HG03064 (cell line): ENCODE data around the gene ST3GAL6.
"Not testable (repeated sequence)": the region's sequence is repeated elsewhere in the genome, so short reads cannot be mapped to it uniquely, and the experiment has no call there.

Experiments used
- ATAC-seq: cut with Tn5 transposase; IDR thresholded peaks from one replicate; pipeline ENCODE4 v1.9.1; 2021; ENCODE audit warnings: low read depth; ENCODE audit not compliant: unreplicated experiment

ST3GAL6 gene

DNA sequence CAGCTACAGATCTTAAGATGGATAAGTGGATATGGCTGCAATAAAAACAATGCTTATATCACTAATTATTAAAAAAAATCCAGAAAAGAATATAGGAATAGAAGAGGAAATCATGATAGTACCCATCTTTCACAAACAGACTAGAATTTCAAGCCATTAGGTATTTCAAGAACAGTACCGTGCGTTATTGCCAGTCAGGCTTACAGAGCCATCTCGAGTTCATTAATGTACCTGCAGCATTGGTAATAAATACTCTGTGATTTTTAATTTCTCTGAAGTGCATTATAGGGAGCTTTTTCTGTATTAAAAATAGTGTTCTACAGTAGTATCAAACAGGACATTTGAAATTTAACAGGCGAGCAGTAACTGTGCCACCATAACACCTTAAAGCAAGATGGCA, 35.7 kb downstream of the ST3GAL6 start:
- ATAC-seq, result no peak

DNA sequence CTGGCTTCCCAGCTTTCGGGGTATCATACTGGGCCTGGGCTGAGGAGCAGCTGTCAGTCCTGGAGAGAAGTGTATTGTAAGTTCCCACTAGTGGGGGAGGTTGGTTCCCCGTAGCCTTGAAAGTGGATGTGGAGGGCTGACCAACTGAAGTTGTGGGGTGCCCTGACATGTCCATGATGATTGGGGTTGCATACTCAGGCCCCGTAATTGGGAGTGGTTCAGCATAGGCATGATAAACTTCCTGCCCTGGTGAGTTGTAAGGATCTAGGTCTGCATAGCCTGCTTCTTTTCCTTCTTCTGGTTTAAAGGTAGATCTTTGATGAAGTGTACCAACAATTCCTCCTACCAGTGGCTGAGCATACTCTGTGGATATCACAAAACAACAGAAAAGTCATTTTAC, 36.3 kb downstream of the ST3GAL6 start:
- ATAC-seq, result no peak

DNA sequence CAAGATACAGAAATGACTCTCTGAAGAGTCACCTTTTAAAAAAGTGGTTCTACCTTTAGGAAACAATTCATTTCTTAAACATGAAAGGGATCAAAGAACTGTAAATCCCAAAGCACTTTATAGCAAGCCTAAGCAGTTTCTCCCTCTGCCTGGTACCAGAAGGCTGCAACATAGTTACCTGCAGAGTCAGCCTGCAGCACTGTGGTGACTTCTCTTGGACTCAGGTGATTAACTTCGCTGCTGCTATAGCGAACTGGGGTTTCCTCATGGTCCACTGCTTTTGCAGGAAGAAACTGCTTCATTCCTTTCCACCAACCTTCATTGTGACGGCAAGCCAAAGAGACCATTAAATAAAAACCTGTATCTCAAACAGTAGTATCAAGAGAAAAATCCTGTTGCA, 37.3 kb downstream of the ST3GAL6 start:
- ATAC-seq, result no peak

DNA sequence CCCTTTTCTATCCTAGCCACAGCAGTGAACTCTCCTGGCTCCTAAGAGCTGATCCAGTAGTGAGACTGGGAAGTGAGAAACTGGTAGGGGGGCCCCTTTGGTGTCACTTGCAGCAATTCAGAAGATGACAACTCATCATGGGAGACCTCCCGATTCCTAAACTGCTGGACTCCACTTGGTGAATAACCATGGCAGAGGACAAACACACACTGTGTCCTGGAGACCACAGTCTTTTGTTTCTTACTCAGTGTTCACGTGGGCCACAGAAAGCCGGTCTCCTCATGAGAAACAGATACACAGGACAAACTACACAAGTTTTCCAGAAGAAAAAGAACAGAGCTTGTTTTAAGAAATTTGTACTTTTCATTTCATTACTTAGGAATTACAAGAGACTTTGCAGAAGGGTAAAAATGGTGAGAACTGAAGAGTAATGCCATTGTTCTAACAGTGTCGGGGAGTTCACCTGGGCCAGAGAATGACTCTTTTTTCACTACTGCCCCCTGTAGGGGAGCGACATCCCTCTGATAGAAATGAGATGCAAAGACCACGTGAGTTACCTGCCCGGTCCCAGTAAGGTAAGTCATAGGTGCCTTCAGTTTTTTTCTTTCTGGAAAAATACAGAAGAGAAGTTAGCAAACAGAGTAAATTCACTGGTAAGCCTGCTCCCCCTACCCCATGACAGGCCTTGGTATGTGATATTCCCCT, 38.1 kb downstream of the ST3GAL6 start:
- ATAC-seq, result no peak

DNA sequence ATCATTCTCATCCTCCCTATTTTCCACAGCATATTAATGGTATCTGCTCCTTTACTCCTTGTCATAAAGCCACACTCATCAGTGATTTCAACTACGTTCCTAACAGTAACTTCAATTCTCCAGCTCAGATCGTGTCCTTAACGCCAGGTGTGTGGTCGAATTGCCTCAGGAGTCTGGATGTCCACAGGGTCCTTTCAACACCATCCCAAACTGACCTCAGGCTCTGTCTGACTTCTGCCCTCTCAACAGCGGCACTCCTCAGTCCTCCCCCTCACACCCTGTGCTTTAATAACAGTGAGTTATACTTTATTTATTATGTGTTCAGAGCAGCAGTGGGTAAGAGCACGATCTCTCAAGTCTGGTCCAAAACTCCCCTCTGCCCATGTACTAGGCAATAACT, 42.4 kb downstream of the ST3GAL6 start:
- ATAC-seq, result no peak

DNA sequence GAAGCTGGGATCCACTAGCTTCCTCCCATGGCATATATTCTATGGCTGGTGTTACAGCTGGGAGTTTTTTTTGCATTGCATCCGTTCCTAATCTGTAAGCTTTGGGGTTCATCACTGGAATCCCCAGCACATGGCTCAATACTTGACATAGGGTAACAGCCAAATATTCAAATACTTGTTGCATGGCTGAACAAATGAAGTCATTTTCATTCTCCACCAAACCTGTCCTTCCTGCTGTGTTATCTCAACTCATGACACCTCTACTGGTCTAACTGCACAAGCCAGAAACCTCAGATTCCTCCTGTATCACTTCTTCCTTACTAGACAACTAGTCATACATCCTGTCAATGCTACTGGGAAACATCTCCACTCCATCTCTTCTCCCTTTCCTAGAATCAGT, 43.4 kb downstream of the ST3GAL6 start:
- ATAC-seq, result no peak

DNA sequence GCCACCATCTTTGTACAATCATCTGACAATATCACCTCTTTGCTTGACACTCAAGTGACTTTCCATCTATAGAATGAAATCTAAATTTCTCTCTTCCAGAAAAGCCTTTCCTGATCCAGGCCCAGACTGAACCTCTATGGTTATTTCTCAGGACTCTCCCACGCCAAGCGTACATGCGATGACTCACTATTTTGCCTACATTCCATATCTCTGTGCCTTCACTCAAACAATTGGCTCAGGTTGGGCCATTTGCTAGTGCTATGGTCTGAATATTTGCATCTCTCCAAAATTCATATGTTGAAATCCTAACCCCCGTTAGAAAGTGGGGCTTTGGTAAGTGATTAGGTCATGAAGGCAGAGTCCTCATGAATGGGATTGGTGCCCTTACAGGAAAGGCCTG, 43.9 kb downstream of the ST3GAL6 start:
- ATAC-seq, result no peak

DNA sequence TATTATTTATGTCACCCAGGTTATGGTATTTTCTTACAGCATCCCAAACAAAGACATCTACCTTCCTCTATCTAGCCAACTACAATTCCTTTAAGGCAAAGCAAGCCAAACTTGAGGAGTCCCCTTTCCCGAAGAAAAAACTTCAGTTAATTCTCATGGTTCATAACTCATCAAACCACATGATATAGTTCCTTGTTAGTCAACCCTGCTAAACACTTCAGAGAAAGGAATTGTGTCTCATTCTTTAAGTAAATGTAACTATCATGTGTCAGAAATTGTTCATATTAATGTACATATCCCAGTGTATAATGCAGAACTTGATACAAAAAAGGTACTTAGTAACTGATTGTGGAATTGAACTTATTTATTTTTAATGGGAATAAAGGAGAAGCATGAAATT, 44.4 kb downstream of the ST3GAL6 start:
- no peak for ATAC-seq

DNA sequence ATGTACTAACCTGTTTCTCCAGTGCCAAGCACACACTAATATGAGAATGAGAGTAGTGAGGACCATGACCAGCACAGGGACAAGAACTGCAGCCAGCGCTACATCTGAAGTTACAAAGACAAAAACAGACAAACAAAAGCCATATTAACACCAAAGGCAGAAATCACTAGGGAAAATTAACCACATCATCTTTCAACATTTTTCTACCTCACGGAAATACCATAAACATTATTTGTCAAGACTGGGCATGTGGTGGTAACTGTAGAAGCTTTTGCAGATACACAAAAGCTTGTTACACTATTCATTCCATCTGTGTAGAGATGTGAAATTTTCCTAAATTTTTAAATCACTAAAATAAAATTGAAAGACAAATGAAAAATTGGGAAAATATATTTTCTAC, 44.9 kb downstream of the ST3GAL6 start:
- ATAC-seq, result no peak

DNA sequence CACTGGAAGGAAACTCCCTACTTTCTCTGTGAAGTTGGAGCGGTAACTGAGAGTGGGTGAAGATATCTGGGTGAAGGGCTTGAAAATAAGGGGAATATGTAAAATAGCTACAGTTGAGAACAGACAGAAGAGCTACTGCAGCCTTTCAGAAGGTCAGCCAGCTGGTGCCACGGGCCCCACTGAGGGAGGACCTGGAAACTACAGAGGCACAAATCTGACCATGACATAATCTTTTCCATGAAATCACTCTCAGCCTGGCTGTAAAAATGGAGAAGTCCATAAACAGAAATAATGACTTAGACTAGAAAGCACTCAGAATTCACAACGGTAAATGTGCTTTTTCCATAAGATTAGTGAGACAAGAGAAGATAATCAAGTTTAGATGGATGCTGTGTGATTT, 46.4 kb downstream of the ST3GAL6 start:
- no peak for ATAC-seq

DNA sequence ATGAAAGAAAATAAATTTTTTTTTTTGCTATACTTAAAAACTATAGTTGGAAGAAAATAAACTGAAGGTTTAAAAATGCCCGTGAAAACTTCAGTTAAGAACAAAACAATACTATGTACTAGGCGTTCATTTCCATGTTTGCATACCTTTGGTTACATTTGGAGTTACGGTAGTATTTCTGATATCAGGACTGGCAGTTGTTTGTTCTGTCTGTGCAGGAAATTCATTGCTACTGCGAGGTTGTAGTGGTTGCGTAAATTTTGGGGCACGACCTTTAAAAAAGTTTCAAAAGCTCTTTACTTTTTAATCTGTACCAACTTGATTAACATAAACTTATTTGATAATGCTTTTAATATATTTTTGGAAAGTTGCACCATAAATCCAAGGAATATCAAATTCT, 47.9 kb downstream of the ST3GAL6 start:
- no peak for ATAC-seq

DNA sequence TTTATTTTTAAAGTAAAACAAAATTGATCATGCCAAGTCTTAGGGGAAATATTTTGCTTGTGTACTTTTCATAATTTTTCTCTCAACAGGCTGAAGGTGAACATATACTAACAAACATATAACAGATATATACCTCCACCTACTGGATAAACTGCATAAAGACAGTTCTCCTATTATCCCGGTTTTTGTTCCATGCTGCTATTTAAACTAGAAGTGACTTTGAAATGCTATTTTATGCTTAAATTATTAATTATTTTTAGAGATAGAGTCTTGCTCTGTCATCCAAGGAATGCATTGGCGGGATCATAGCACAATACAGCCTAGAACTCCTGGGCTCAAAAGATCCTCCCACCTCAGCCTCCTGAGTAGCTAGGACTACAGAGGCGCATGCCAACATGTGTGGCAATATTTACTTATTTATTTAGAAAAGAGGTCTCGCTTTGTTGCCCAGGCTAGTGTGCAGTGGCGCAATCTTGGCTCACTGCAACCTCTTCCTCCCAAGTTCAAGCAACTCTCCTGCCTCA, 49.8 kb downstream of the ST3GAL6 start:
- peak; percentile 58 for ATAC-seq

DNA sequence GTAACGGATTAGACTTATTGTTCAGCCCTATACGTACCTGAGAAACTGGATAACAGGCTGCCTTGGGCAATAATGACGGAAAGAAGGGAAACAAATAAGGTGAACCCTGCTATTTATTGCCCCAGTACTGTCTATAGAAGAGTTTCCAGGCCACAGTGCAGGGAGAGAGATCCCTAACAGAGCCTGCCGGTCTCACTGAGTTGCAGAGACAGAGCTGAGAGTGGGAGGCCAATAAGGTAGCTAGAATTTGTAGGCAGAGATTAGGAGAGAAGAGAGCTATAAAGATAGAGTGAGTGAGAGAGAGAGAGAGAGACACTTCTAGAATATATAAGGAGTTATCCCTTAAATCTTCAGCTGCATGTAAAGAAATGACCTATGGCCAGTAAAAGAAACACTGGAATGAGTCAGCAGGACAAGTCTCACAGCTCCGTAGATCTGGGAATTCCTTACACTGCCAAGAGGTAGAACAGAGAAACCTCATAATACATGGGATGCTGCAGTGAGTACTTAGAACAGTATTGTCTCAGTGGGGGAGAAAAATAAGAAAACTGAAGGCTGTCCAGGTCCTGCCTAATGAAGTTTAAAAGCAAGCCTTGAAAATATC, 51.8 kb downstream of the ST3GAL6 start:
- ATAC-seq, result no peak

DNA sequence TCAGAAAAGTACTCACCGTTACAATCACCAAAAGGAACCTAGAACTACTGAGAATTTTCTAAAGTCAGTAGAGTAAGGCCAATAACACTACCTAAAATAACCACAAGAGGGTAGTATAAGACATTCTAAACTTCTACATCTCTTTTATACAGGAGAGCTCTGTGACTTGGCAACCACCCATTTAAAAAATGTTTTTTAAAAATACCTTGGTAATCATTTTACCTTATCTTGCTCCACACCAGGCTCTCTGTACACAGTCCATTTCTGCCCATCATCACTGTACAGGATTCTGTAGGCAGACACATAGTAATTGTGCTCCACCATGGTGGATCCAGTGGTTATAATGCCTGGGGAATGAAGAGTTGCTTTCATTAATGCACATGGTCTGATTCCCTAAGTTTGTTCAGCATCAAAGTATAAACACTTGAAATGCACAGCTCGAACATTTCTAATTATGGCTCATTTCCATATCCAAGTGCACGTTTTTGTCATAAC, 54.5 kb downstream of the ST3GAL6 start:
- peak; percentile 79 for ATAC-seq

DNA sequence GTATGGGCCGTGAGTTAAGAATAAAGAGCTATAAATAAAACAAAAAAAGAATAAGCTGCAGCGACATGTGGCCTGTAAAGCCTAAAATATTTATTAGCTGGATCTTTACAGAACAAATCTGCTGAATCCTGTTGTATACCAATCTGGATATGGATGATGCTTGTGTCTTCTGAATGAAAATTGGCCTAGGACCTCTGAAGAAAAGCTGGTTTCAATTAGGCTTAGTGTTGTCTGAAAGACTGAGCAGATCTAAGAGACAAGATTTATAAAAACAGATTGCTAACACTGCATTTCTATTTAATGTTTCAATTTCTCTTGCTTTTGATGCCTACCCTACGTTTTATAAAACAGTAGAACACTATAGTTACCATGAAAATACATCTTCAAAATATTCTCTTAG, 57.9 kb downstream of the ST3GAL6 start:
- no peak for ATAC-seq

DNA sequence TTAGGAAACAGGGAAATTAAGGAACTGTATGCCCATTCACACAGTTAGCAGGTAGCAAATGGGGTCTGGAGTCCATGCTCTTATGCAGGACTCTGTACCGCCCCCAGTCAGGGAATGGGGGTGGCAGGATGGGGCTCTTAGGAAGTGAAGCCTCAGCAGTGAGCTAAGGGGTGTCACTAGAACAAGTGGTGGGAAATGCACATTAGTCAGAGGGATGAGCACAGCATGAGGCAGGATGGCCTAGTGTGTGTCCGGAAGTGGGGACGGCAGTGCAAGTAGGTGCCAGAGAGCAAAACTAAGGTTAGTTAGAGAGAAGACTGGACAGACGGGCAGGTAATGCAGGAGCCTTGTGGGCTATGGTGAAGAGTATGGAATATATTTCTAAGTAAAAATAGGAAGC, 60.7 kb downstream of the ST3GAL6 start:
- ATAC-seq, result no peak

DNA sequence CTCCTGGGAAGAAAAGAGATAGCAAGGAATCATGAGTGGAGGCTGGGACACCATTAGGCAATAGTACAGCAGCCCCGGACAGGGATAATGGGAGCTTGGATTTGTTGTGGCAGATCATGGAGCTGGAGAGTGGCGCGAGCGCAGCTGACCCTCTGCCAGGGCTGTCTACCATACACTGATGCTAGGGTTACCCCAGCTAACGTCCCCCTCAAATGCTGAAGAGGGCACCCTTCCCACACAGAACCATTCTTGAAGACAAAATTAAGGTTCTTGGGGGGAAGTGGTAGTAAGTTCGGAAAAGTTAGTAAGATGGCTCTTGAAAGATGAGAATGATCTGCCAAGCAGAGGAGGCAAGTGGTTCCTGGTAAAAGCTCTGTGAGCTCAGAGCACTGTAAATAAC, 61.1 kb downstream of the ST3GAL6 start:
- ATAC-seq, result no peak

DNA sequence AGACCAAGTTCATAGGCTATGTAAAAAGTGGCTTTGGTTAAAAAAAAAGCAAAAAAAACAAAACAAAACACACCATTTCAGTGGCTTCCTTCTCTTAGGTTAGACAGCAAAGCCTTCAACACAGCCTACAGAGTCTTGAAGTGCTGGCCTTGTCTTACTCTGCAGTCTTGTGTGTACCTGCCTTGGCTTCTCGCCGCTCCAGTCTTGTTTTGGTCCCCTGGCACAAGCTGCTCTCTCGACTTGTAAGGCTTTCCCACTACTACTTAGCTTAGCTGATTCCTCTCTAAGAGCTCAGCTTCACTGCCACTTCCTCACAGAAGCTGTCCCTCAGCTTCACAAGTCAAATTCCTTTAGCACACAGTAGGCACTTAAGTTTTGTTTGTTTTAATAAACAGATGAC, 63.0 kb downstream of the ST3GAL6 start:
- ATAC-seq, result no peak

DNA sequence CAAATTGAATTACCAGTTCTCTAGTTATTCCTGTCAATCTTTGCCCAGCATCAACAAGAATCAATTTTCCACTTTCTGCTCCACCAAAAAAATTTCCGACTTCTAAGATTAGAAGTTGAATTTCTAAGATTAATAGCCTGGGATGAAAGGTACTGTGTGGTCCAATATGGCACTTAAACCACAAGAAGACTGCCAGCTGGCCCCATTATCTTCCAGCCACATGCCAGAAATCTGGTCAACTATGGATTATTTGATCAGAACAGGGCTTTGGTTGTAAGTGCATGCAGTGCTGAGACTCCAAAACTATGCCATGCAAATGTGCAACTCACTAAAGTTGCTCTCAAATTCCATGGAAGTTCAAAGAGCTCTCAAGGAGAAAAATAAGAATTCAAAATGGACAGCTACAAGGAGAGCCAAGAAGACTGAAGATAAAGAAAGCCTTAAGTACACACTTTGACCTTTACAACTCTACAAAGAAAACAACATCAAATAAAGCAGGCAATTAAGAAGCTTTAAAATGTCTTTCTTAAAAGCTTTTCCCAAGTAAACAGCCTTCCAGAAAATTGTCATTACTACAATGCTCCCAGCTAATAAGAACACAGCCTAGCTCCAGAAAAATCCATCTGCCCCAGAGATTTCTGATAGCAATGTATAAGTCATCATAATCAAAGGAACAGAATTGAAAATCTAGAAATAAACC, 64.2 kb downstream of the ST3GAL6 start:
- ATAC-seq, result no peak

DNA sequence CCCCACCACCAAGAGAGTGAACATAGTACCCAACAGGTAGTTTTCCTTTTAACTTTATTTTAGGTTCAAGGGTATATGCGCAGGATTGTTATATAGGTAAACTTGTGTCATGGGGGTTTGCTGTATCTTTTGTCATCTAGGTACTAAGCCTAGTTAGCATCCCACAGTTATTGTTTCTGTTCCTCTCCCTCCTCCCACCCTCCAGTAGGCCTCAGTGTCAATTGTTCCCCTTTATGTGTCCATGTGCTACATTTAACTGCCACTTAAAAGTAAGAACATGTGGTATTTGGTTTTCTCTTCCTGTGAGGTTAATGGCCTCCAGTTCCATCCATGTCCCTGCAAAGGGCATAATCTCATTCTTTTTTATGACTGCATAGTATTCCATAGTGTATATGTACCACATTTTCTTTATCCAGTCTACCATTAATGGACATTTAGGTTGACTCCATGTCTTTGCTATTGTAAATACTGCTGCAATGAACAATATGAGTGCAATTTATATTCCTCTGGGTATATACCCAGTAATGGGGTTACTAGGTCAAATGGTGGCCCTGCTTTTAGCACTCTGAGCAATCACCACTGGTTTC, 66.2 kb downstream of the ST3GAL6 start:
- no peak for ATAC-seq

DNA sequence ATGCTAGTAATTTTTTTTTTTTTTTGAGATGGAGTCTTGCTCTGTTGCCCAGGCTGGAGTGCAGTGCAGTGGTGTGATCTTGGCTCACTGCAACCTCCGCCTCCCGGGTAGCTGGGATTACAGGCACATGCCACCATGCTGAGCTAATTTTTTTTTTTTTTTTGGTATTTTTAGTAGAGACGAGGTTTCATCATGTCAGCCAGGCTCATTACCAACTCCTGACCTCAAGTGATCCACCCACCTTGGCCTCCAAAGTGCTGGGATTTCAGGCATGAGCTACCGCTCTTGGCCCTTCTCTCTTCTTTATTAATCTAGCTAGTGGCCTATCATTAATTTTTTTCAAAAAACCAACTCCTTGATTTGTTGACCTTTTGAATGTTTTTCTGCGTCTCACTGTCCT, 67.9 kb downstream of the ST3GAL6 start:
- ATAC-seq, result not testable (repeated sequence)
